ENCODE results near the gene GPR85.

The GPR85 gene

DNA sequence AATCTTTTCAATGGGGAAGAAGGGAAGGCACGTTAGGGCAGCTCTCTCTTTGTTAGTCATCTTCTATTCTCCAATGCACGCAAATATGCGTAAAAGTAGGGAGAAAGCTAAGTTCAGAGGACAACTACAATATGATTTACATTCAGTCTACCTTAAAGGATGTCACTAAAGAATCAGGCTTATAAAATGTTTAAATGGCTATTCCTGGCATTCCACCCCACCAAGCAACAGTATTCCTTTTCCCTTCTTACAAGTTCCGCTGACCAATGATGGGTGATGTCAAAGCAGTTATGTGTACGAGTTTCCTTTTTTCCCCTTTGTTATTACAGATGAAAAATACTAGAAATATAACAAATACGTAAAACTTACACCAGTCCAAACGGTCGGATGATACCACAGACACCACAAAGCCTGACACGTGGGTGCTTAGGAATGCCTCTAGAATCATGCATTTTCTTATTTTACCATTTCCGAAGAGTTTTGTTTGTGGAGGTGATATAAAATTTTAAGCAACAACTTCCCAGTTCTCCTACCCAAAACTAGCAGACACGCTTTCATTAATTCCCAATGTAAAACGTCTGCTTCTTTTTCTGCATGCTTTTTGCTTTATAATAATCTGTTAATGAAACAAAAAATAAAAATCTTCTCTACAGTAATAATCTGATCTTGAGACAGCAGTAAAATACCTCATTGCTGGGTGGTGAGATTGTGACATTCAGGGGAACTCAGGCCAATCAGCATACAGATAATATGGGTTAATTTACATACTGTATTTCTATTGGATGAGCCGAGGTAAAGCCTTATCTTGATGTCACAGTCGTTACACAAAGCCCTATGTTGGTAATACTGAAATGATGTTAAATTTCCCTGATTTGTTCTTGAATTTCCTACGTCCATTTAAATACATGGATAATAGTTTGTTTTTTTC lies 708 bp upstream of the GPR85 start:
- TF ChIP-seq, protein P1, sequence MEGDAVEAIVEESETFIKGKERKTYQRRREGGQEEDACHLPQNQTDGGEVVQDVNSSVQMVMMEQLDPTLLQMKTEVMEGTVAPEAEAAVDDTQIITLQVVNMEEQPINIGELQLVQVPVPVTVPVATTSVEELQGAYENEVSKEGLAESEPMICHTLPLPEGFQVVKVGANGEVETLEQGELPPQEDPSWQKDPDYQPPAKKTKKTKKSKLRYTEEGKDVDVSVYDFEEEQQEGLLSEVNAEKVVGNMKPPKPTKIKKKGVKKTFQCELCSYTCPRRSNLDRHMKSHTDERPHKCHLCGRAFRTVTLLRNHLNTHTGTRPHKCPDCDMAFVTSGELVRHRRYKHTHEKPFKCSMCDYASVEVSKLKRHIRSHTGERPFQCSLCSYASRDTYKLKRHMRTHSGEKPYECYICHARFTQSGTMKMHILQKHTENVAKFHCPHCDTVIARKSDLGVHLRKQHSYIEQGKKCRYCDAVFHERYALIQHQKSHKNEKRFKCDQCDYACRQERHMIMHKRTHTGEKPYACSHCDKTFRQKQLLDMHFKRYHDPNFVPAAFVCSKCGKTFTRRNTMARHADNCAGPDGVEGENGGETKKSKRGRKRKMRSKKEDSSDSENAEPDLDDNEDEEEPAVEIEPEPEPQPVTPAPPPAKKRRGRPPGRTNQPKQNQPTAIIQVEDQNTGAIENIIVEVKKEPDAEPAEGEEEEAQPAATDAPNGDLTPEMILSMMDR (IDR thresholded peaks at IDR 0.05; ENCODE audit: low read depth, low read length, missing control alignments): no peak
- H3K4me3 ChIP-seq (ENCODE audit: low read depth, low read length): peak overlapping the region; percentile 71
- peak overlapping the region; percentile 95 for H3K27ac ChIP-seq
- no peaks in the 10 kb centered on the region for H3K36me3 ChIP-seq (replicated peaks)
- peak; percentile 87 for DNase-seq
- in situ Hi-C loops (cut with HindIII; ENCODE audit: low pct_ligation_motif_present, low sequenced_read_pairs): no loop called here
- no peaks in the 10 kb centered on the region for H3K27me3 ChIP-seq (replicated peaks)

DNA sequence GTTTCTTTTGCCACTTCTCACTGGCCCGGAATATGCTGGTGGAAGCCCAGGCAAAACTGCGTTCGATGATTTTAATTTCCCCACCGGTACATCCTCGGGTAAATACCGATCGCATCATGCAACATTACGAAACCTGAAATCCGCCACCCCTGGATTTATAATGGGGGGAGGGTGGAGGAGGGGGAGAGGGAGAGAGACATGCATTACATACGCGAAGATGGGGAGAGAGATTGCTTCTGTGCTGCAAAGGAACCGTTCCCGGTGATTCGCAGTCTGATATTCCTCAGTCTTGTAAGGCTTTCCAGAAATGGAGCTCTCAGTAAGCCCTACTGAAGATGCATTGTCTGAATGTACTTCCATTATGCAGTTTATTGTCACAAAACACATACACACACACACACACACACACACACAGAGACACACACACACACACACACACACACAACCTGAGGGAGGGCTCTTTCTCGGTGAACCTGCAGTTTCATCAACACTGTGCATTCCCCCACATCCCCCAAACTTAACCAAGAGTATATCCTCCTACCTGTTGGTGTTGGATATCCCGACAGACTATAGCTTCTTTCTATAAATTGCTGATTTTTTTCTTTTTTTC lies 741 bp downstream of the GPR85 start:
- in situ Hi-C loops (cut with HindIII; ENCODE audit: low pct_ligation_motif_present, low sequenced_read_pairs): no loop called here
- Histone ChIP-seq H3K4me3 (ENCODE audit: low read depth, low read length) (peak overlapping the region; percentile 71), H3K27me3 (replicated peaks) (no peaks in the 10 kb centered on the region), H3K36me3 (replicated peaks) (no peaks in the 10 kb centered on the region), H3K27ac (no peak overlapping the region)
- no peak for DNase-seq
- TF ChIP-seq, protein P1 (IDR thresholded peaks at IDR 0.05; ENCODE audit: low read depth, low read length, missing control alignments): no peak

DNA sequence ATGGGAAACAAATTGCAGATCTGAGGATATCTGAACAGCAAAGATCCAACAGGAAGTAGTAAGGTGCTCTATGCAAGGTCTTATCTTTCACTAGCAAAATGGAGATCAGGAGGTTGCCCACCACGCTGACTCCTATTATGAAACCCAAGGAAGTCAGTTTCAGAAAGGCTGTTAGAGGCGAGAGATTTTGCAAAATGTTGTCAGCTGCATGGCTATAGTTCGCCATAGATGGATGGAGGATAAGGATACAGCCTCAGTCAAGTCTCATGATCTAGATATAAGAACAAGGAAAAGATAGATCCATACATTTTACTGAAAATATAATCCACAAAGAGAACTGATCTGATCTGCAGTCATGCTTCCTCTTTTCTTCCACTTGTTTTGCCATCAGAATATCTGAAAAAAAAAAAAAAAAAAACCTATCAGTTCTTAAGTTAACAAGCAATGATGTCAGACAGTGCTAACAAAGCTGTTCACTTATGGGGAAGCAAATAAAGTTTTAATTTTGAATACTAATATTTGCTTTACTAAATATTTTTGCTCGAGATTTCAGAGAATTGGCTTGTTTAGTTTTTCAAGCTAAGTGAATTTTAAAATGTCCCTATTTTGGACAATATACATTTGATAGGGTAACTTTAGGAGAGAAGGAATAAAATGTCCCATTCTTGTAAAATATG lies 2.0 kb downstream of the GPR85 start:
- no peak for DNase-seq
- TF ChIP-seq, protein P1 (IDR thresholded peaks at IDR 0.05; ENCODE audit: low read depth, low read length, missing control alignments): no peak
- in situ Hi-C loops (cut with HindIII; ENCODE audit: low pct_ligation_motif_present, low sequenced_read_pairs): no loop called here
- no peak overlapping the region for H3K4me3 ChIP-seq (ENCODE audit: low read depth, low read length)
- no peaks in the 10 kb centered on the region for H3K27me3 ChIP-seq (replicated peaks)
- no peaks in the 10 kb centered on the region for H3K36me3 ChIP-seq (replicated peaks)
- H3K27ac ChIP-seq: no peak overlapping the region

DNA sequence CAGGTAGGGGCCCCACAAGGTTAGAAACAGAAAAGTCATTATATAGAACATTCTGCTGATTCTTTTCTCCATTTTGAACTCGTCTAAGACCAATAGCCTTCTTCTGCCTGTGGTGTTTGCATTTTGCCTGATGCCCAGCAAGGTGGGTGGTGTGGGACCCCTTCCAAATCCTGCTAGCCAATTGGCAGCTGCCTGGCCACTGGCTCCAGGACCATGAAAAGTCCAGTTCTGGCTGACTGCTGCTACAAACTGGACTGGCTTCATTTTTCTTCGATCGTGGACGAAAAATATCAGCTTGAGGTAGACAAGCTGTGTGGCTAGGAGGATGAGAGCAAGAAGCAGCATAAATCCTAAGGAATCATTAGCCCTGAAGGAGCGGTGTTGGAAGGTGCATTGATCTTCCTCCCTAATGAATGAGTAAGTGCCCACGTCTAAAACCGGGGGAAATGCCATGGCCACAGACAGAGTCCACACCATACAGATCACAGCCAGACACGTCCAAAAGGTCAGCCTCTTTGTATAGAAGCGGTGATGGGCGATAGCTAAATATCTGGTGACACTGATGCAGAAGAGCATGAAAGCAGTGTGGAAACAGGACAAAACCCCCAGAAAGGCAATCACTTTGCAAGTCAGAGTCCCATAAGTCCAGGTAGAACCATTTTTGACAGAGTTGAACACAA lies 2.7 kb downstream of the GPR85 start:
- DNase-seq: no peak
- no peaks in the 10 kb centered on the region for H3K36me3 ChIP-seq (replicated peaks)
- TF ChIP-seq, protein P1 (IDR thresholded peaks at IDR 0.05; ENCODE audit: low read depth, low read length, missing control alignments): no peak
- in situ Hi-C loops (cut with HindIII; ENCODE audit: low pct_ligation_motif_present, low sequenced_read_pairs): no loop called here
- no peak overlapping the region for H3K4me3 ChIP-seq (ENCODE audit: low read depth, low read length)
- H3K27ac ChIP-seq: no peak overlapping the region
- H3K27me3 ChIP-seq (replicated peaks): no peaks in the 10 kb centered on the region

DNA sequence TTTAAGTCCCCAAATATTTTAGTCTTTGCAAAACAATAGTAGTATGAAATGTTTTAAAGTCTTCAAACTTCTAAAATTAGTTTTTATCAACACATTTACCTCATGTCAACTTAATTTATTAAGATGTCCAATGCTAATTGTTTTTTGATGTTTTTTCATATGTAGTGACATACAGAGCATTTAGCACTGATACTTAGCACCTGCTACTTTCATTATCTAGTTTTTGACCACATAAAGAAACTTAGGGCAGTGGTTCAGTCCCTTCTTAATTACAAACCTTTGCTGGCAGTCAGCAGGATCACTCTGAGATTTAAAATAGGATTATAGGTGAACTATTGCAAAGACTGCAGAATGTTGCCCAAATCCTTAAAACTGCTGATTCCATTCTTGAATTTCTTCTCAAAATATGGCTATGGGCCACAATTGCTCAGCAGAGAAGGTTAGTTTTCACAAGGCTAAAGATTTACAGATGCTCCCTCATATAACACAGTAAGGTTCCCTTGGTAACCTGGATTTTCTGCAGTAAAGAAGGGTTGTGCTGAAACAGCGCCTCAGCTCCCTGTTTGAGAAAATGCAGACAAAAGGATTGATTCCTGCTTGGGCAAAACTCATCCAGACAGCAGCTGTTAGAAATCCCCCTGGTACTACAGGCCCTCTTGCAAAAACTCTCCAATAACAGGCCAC lies 3.4 kb downstream of the GPR85 start:
- in situ Hi-C loops (cut with HindIII; ENCODE audit: low pct_ligation_motif_present, low sequenced_read_pairs): no loop called here
- Histone ChIP-seq H3K4me3 (ENCODE audit: low read depth, low read length) (no peak overlapping the region), H3K36me3 (replicated peaks) (no peaks in the 10 kb centered on the region), H3K27me3 (replicated peaks) (no peaks in the 10 kb centered on the region), H3K27ac (no peak overlapping the region)
- no peak for DNase-seq
- TF ChIP-seq, protein P1 (IDR thresholded peaks at IDR 0.05; ENCODE audit: low read depth, low read length, missing control alignments): no peak
